ENCODE data around the gene APC2. TPM values are rescaled to one million over a fixed set of nuclear protein-coding genes. Genes with fewer than 3 reads are reported as not detected.

APC2 gene
- total RNA-seq, 2 experiments from 2014 or later = 0.57 to 5.5 TPM

DNA sequence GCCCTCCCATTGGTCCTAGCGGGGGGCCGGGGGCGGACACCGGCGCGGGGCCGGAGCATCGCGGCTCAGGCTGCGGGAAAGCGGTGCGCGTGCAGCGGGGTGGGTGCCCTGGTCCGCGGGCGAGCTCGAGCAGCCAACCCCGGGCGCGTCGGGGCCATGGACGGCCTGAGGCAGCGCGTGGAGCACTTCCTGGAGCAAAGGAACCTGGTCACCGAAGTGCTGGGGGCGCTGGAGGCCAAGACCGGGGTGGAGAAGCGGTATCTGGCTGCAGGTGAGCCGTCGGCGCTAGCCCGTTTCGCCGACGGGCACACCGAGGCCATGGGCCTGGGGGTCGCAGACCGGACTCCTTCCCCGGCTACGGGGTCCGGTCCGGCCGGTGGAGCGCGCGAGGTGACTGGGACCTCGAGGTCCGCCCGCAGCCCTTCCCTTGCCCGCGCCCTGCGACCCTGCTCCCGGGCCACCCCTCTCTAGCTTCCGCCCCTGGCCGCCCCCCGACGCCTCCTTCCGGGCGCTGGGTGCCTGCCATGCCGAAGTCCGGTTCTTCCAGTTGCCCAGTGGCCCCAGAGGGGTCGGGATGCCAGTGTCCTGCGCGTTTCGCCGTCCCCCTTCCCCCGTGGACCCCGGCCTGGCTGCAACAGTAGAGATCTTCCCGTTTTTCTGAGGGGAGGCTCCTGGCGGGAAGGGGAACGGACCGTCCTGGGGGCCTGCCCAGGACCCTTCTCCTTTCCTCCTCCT lies 41.4 kb downstream of the APC2 start, which contains the start of gene REEP6:
Gene REEP6, plus strand, starts transcription at position 68 of the 735 bp plus-strand sequence. Its CDS starts 89 bp downstream, at position 157.
- CTCF ChIA-PET (ENCODE audit: unreplicated experiment) = interaction anchor here (0.6 kb wide), 1 partner anchor 328 kb away, joined by 4 read pairs; no protein-coding TSS in a partner anchor
- peak within 1 kb of the TSS; percentile 61 for H2AFZ ChIP-seq (ENCODE audit: low read length)
- peak within 1 kb of the TSS; percentile 82 for H3K4me2 ChIP-seq (ENCODE audit: low read length)
- H3K36me3 ChIP-seq (ENCODE audit: insufficient read depth, low read length) = no peaks in the 10 kb centered on the region
- POLR2A ChIA-PET = no interaction called here
- H3K4me3 ChIP-seq (ENCODE audit: low read depth, low read length, poor library complexity, severe bottlenecking) = peak within 1 kb of the TSS; percentile 68
- intact Hi-C loops (cut with micrococcal nuclease; ENCODE audit: unreplicated experiment) = no loop called here
- H4K20me1 ChIP-seq (ENCODE audit: insufficient read depth, low read length) = no peaks in the 10 kb centered on the region
- peaks cover 16% of the 10 kb centered on the region for H3K4me1 ChIP-seq (ENCODE audit: insufficient read depth, low read length, poor library complexity, severe bottlenecking)
- H3K9me3 ChIP-seq (ENCODE audit: low read length) = no peaks in the 10 kb centered on the region
- TF ChIP-seq CTCF (conservative IDR thresholded peaks at IDR 0.05; ENCODE audit: low read length) (no peak), EZH2phosphoT487 (IDR thresholded peaks at IDR 0.05; ENCODE audit: borderline replicate concordance, low read depth, low read length) (no peak)
- no peaks in the 10 kb centered on the region for H3K79me2 ChIP-seq (ENCODE audit: insufficient read depth, low read depth, low read length)
- DNase-seq (ENCODE audit: low spot score) = no peak
- BruUV-seq (replicated peaks) = no TSS peak
- no peaks in the 10 kb centered on the region for H3K9me2 ChIP-seq (ENCODE audit: insufficient read depth, low read length)
- H3K27ac ChIP-seq (ENCODE audit: low read depth, low read length, poor library complexity, severe bottlenecking) = peak within 1 kb of the TSS; percentile 34

DNA sequence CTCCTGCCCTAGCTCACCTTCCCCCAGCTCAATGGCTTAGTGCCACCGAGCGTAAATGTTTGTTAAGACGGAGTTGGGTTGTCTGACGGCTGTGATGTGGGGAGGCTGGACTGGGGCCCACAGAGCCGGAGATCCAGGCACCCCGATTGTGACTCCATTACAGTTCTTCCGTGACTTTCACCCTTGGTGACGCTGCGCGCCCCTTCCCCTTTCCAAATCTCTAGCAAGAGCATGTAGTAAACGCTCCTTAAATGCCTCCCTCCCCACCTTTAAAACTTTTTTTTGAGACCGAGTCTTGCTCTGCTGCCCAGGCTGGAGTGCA lies 41.9 kb downstream of the APC2 start:
- DNase-seq (ENCODE audit: low spot score) = no peak
- BruUV-seq (replicated peaks) = no TSS peak
- H3K79me2 ChIP-seq (ENCODE audit: insufficient read depth, low read depth, low read length) = no peaks in the 10 kb centered on the region
- no peak for TF ChIP-seq EZH2phosphoT487 (IDR thresholded peaks at IDR 0.05; ENCODE audit: borderline replicate concordance, low read depth, low read length)
- no peak for TF ChIP-seq CTCF (conservative IDR thresholded peaks at IDR 0.05; ENCODE audit: low read length)
- H4K20me1 ChIP-seq (ENCODE audit: insufficient read depth, low read length) = no peaks in the 10 kb centered on the region
- ChIA-PET POLR2A (no interaction called here), CTCF (ENCODE audit: unreplicated experiment) (no interaction called here)
- no peak overlapping the region for H2AFZ ChIP-seq (ENCODE audit: low read length)
- intact Hi-C loops (cut with micrococcal nuclease; ENCODE audit: unreplicated experiment) = no loop called here
- H3K9me2 ChIP-seq (ENCODE audit: insufficient read depth, low read length) = no peaks in the 10 kb centered on the region
- no peak overlapping the region for H3K4me3 ChIP-seq (ENCODE audit: low read depth, low read length, poor library complexity, severe bottlenecking)
- no peaks in the 10 kb centered on the region for H3K36me3 ChIP-seq (ENCODE audit: insufficient read depth, low read length)
- H3K4me1 ChIP-seq (ENCODE audit: insufficient read depth, low read length, poor library complexity, severe bottlenecking) = peaks cover 16% of the 10 kb centered on the region
- peak overlapping the region; percentile 73; the same call in 1 of the 2 replicates for H3K4me2 ChIP-seq (ENCODE audit: low read length)
- H3K9me3 ChIP-seq (ENCODE audit: low read length) = no peaks in the 10 kb centered on the region
- H3K27ac ChIP-seq (ENCODE audit: low read depth, low read length, poor library complexity, severe bottlenecking) = no peak overlapping the region

- Histone ChIP-seq H3K4me3 (ENCODE audit: low read depth, low read length, poor library complexity, severe bottlenecking) (no peak overlapping the region), H3K4me2 (ENCODE audit: low read length) (no peak overlapping the region), H3K9me3 (ENCODE audit: low read length) (no peaks in the 10 kb centered on the region), H3K27ac (ENCODE audit: low read depth, low read length, poor library complexity, severe bottlenecking) (no peak overlapping the region), H3K36me3 (ENCODE audit: insufficient read depth, low read length) (no peaks in the 10 kb centered on the region), H3K9me2 (ENCODE audit: insufficient read depth, low read length) (no peaks in the 10 kb centered on the region), H3K4me1 (ENCODE audit: insufficient read depth, low read length, poor library complexity, severe bottlenecking) (peaks cover 16% of the 10 kb centered on the region), H4K20me1 (ENCODE audit: insufficient read depth, low read length) (no peaks in the 10 kb centered on the region), H2AFZ (ENCODE audit: low read length) (no peak overlapping the region), H3K79me2 (ENCODE audit: insufficient read depth, low read depth, low read length) (no peaks in the 10 kb centered on the region)
- BruUV-seq (replicated peaks) = no TSS peak
- no peak for TF ChIP-seq EZH2phosphoT487 (IDR thresholded peaks at IDR 0.05; ENCODE audit: borderline replicate concordance, low read depth, low read length)
- TF ChIP-seq CTCF (conservative IDR thresholded peaks at IDR 0.05; ENCODE audit: low read length) = no peak
- intact Hi-C loops (cut with micrococcal nuclease; ENCODE audit: unreplicated experiment) = no loop called here
- ChIA-PET POLR2A (no interaction called here), CTCF (ENCODE audit: unreplicated experiment) (no interaction called here)
- DNase-seq (ENCODE audit: low spot score) = no peak
These were observed 42.6 kb downstream of the APC2 start for GRCh38 chr19:1492474-1493006.
